ENCODE measurements around the gene RPH3AL. TPM values are rescaled to one million over a fixed set of nuclear protein-coding genes. Genes with fewer than 3 reads are reported as not detected.

The RPH3AL gene
- total and polyA plus RNA-seq, 8 donors: 43.4 to 89.1 (median 56.0) TPM

- peaks cover 0 to 11% (median 3%) of the 10 kb centered on the region in 3 donors for H3K4me1 ChIP-seq
- 89 to 92% methylated on average over 27 of the region's 27 CpGs for WGBS, 2 donors
- ATAC-seq (peak in 2 of 4 donors; percentile 3 to 5), DNase-seq (peak in 2 of 6 donors; percentile 14 to 52), FAIRE-seq (no peak)
- intact Hi-C loops (cut with DNase I): loop anchor here in 1 of 3 donors (10.0 kb wide), 1 partner anchor 83 kb away; no protein-coding TSS in a partner anchor
- peaks cover 0 to 6% (median 0%) of the 10 kb centered on the region in 3 donors for H3K36me3 ChIP-seq
- H3K4me3 ChIP-seq: no peak overlapping the region
- H3K27me3 ChIP-seq: no peaks in the 10 kb centered on the region
- no peak overlapping the region for H3K27ac ChIP-seq
- TF ChIP-seq CTCF (IDR thresholded peaks at IDR 0.05): no peak
- no peaks in the 10 kb centered on the region for H3K9me3 ChIP-seq
Measured at GRCh38 chr17:301681-302299, 50.8 kb downstream of the RPH3AL start.

- ATAC-seq (no peak), DNase-seq (peak in 3 of 6 donors; percentile 8 to 46 (median 9)), FAIRE-seq (no peak)
- H3K9me3 ChIP-seq: no peaks in the 10 kb centered on the region
- H3K27ac ChIP-seq: no peak overlapping the region
- H3K4me1 ChIP-seq: peaks cover 0 to 11% (median 3%) of the 10 kb centered on the region in 3 donors
- WGBS, 2 donors: 95% methylated on average over 11 of the region's 11 CpGs
- TF ChIP-seq CTCF (IDR thresholded peaks at IDR 0.05): no peak
- H3K36me3 ChIP-seq: peaks cover 0 to 6% (median 0%) of the 10 kb centered on the region in 3 donors
- H3K4me3 ChIP-seq: no peak overlapping the region
- intact Hi-C loops (cut with DNase I): loop anchor here in 1 of 3 donors (10.0 kb wide), 1 partner anchor 84 kb away; no protein-coding TSS in a partner anchor
- no peaks in the 10 kb centered on the region for H3K27me3 ChIP-seq
Measured at GRCh38 chr17:300881-301280, 51.7 kb downstream of the RPH3AL start.

- Histone ChIP-seq H3K27me3 (no peaks in the 10 kb centered on the region), H3K4me1 (peaks cover 0 to 11% (median 3%) of the 10 kb centered on the region in 3 donors), H3K27ac (no peak overlapping the region), H3K9me3 (no peaks in the 10 kb centered on the region), H3K36me3 (peaks cover 0 to 6% (median 0%) of the 10 kb centered on the region in 3 donors), H3K4me3 (no peak overlapping the region)
- no peak for FAIRE-seq
- ATAC-seq: peak in 3 of 4 donors; percentile 9 to 30 (median 10)
- intact Hi-C loops (cut with DNase I): no loop called here
- DNase-seq: peak in 4 of 6 donors; percentile 7 to 72 (median 40)
- 75 to 77% methylated on average over 23 of the region's 23 CpGs for WGBS, 2 donors
- TF ChIP-seq CTCF (IDR thresholded peaks at IDR 0.05): no peak
Measured at GRCh38 chr17:299546-299945, 53.1 kb downstream of the RPH3AL start.

- Histone ChIP-seq H3K9me3 (no peaks in the 10 kb centered on the region), H3K4me1 (peaks cover 0 to 11% (median 3%) of the 10 kb centered on the region in 3 donors), H3K27me3 (no peaks in the 10 kb centered on the region), H3K4me3 (no peak overlapping the region), H3K36me3 (peaks cover 0 to 6% (median 0%) of the 10 kb centered on the region in 3 donors), H3K27ac (no peak overlapping the region)
- ATAC-seq (peak; percentile 69 to 81 (median 72)), FAIRE-seq (no peak), DNase-seq (peak in 4 of 6 donors; percentile 22 to 57 (median 46))
- intact Hi-C loops (cut with DNase I): no loop called here
- WGBS, 2 donors: 49 to 72% methylated on average over 16 to 17 of the region's 17 CpGs
- no peak for TF ChIP-seq CTCF (IDR thresholded peaks at IDR 0.05)
Measured at GRCh38 chr17:298791-299450, 53.7 kb downstream of the RPH3AL start.
